SK-N-SH (cell line): Measurements from ENCODE around the gene PRKN. TPM values are rescaled to one million over a fixed set of nuclear protein-coding genes. Genes with fewer than 3 reads are reported as not detected.

Source experiments
- CTCF ChIA-PET: fragments of 300-600, 350-600 bp; formaldehyde crosslinking; extraction: SDS; loops from one replicate; lab custom pipeline; 2021; lab: Yijun Ruan, JAX
- POLR2A ChIA-PET: fragments of 350-600 bp; sonication (Branson Sonifier 250); formaldehyde crosslinking; extraction: SDS; loops from one replicate; lab custom pipeline; 2020; ENCODE audit warnings: antibody characterized with exemption, inconsistent platforms; lab: Yijun Ruan, JAX
- DNase-seq: peaks from one replicate; pipeline ENCODE4 v3.0.0; 2012
- H2AFZ ChIP-seq: fragments of 200-600 bp; sonication (generic); 2 replicates; pipeline ENCODE4 v1.8.1; 2016; ENCODE audit warnings: antibody characterized with exemption, mild to moderate bottlenecking, low read depth
- H3F3A ChIP-seq: fragments of 200-600 bp; sonication (generic); replicated peaks from 2 replicates; pipeline ENCODE3; 2016; ENCODE audit warnings: antibody characterized with exemption, mild to moderate bottlenecking; ENCODE audit not compliant: insufficient read depth
- H3K27ac ChIP-seq, 2 experiments: fragments of 200-500 bp in 1 of 2; fragments of 200-600 bp in 1 of 2; sonication (Bioruptor generic) in 1 of 2; sonication (generic), shearing (Covaris generic) in 1 of 2; 2 replicates each; pipeline versions ENCODE4 v1.5.1 to v1.6.1; 2014 to 2016; ENCODE audit warnings: low read depth in 2 of 2, inconsistent platforms in 1 of 2, low read length in 1 of 2, mild to moderate bottlenecking in 1 of 2, mixed read lengths in 1 of 2
- H3K27me3 ChIP-seq: fragments of 200-600 bp; sonication (generic), shearing (Covaris generic); 2 replicates; pipeline ENCODE4 v1.6.1; 2016; ENCODE audit warnings: mixed run types; ENCODE audit not compliant: insufficient read depth
- H3K36me3 ChIP-seq, 2 experiments: fragments of 200-500 bp in 1 of 2; fragments of 200-600 bp in 1 of 2; sonication (Bioruptor generic) in 1 of 2; sonication (generic) in 1 of 2; replicated peaks in 1 of 2; 2 replicates each; pipeline versions ENCODE3 to v1.5.1; 2014 to 2016; ENCODE audit warnings: low read length in 1 of 2, mild to moderate bottlenecking in 1 of 2; ENCODE audit not compliant: insufficient read depth in 2 of 2, control insufficient read depth in 1 of 2
- H3K4me1 ChIP-seq, 2 experiments: fragments of 200-500 bp in 1 of 2; fragments of 200-600 bp in 1 of 2; sonication (Bioruptor generic) in 1 of 2; sonication (generic), shearing (Covaris generic) in 1 of 2; 2 replicates each; pipeline versions ENCODE4 v1.5.1 to v1.6.1; 2014 to 2016; ENCODE audit warnings: low read depth in 1 of 2, low read length in 1 of 2, mixed run types in 1 of 2; ENCODE audit not compliant: insufficient read depth in 2 of 2, control insufficient read depth in 1 of 2
- H3K4me2 ChIP-seq: fragments of 200-600 bp; sonication (generic), shearing (Covaris generic); 2 replicates; pipeline ENCODE4 v1.6.1; 2017; ENCODE audit warnings: mixed run types
- H3K4me3 ChIP-seq, 2 experiments: fragments of 200-500 bp in 1 of 2; fragments of 200-600 bp in 1 of 2; sonication (Bioruptor generic) in 1 of 2; sonication (generic), shearing (Covaris generic) in 1 of 2; 2 replicates each; pipeline versions ENCODE4 v1.5.1 to v1.8.1; 2014 to 2016; ENCODE audit warnings: low read depth in 2 of 2, inconsistent platforms in 1 of 2, low read length in 1 of 2, mild to moderate bottlenecking in 1 of 2, mixed read lengths in 1 of 2, moderate library complexity in 1 of 2
- H3K79me2 ChIP-seq: fragments of 200-600 bp; sonication (generic); 2 replicates; pipeline ENCODE4 v1.8.1; 2017; ENCODE audit warnings: mild to moderate bottlenecking; ENCODE audit not compliant: insufficient read depth
- H3K9ac ChIP-seq: fragments of 200-600 bp; sonication (generic); 2 replicates; pipeline ENCODE4 v1.6.1; 2017; ENCODE audit warnings: mixed run types
- H3K9me2 ChIP-seq: fragments of 200-600 bp; sonication (generic); 2 replicates; pipeline ENCODE4 v1.6.1; 2017; ENCODE audit warnings: mixed run types
- H3K9me3 ChIP-seq: fragments of 200-600 bp; sonication (generic); 2 replicates; pipeline ENCODE4 v1.6.1; 2017; ENCODE audit warnings: mixed run types, mild to moderate bottlenecking, moderate library complexity
- H4K20me1 ChIP-seq: fragments of 200-600 bp; sonication (generic); 2 replicates; pipeline ENCODE4 v1.6.1; 2017; ENCODE audit warnings: mild to moderate bottlenecking, mixed run types; ENCODE audit not compliant: insufficient read depth
- FOSL2 ChIP-seq: IDR thresholded peaks from 2 replicates; pipeline ENCODE4 v1.4.0; 2012; ENCODE audit warnings: low read depth, mild to moderate bottlenecking, moderate library complexity, borderline replicate concordance
- FOXM1 ChIP-seq: IDR thresholded peaks from 2 replicates; pipeline ENCODE4 v1.4.0; 2012; ENCODE audit warnings: low read depth, mild to moderate bottlenecking
- GABPA ChIP-seq: IDR thresholded peaks from 2 replicates; pipeline ENCODE4 v1.4.0; 2012; ENCODE audit warnings: low read depth, mild to moderate bottlenecking
- JUND ChIP-seq: IDR thresholded peaks from 2 replicates; pipeline ENCODE4 v1.4.0; 2012
- MEF2A ChIP-seq: IDR thresholded peaks from 2 replicates; pipeline ENCODE4 v1.4.0; 2012; ENCODE audit warnings: low read depth, borderline replicate concordance
- MXI1 ChIP-seq: IDR thresholded peaks from 2 replicates; pipeline ENCODE4 v1.6.1; 2012; ENCODE audit warnings: mild to moderate bottlenecking, low read depth, low read length, improper control_type of control experiment
- NFIC ChIP-seq: IDR thresholded peaks from 2 replicates; pipeline ENCODE4 v1.4.0; 2012; ENCODE audit warnings: borderline replicate concordance
- RAD21 ChIP-seq: IDR thresholded peaks from 2 replicates; pipeline ENCODE4 v1.6.1; 2012; ENCODE audit warnings: mild to moderate bottlenecking, low read length
- RXRA ChIP-seq: IDR thresholded peaks from 2 replicates; pipeline ENCODE4 v1.4.0; 2012; ENCODE audit warnings: low read depth, mild to moderate bottlenecking, borderline replicate concordance
- TCF12 ChIP-seq: IDR thresholded peaks from 2 replicates; pipeline ENCODE4 v1.4.0; 2012
- WGBS: methylation state at CpG from one replicate; pipeline ENCODE4 v1.1.6; 2017; ENCODE audit warnings: low lambda C conversion rate; 5-methylcytosine and 5-hydroxymethylcytosine counted together
- polyA plus RNA-seq, 3 experiments: library from polyadenylated mRNA; depleted of rRNA; stranded (reverse); fragments of >200 nt; gene quantifications; 2 replicates each; pipeline ENCODE4 v1.2.3, GENCODE V29; 2012
- TF ChIP-seq, protein P1 (sequence below): IDR thresholded peaks from 2 replicates; pipeline ENCODE4 v1.6.1; 2012; ENCODE audit warnings: mild to moderate bottlenecking, low read depth, low read length, moderate library complexity
- TF ChIP-seq, protein P2 (sequence below): IDR thresholded peaks from 2 replicates; pipeline ENCODE4 v1.4.0; 2012; ENCODE audit warnings: low read depth, borderline replicate concordance
- TF ChIP-seq, protein P3 (sequence below): fragments of 150-350 bp; IDR thresholded peaks from 2 replicates; pipeline ENCODE4 v1.6.1; 2017; ENCODE audit warnings: antibody characterized with exemption, low read length, low read depth, borderline replicate concordance
- TF ChIP-seq, protein P4 (sequence below): IDR thresholded peaks from 2 replicates; pipeline ENCODE4 v1.4.0; 2012; ENCODE audit warnings: low read depth, borderline replicate concordance

Gene PRKN
- polyA plus RNA-seq, 1 of the 3 experiments (the other 2 are of a cell fraction), result 0.76 TPM

DNA sequence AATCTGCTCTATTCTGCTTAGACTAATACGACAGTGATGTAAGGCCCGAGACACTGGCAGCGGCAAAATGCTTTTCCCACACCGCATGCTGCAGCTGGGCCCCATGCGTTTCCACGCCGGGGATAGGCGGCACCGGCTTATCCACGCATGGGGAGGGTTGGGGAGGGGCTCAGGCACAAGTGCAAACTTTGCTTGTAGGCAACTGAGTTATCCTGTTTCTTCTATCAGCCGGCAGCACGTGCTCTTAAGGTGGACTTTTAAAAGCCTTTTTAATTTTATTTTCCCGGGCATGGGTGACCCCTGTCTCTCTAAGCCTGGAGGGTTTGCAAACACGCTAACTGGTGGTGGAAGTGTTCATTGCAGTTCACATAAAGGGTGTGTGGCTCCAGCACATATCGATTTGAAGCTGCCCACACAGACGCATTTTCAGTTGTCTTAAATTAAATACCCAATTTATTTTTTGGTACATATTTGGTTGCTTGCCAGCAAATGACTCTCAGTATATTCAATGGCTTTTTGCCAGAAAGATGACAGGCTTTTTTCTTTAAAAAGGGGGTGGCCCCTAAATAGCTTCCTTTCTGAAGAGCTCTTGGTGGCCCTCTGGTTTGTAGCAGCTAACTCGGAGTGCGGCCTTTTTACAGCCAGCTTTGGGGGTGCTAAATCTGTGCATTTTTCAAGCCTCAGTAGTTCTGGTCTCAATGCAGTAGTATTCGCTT lies 891.9 kb downstream of the PRKN start:
- ChIA-PET POLR2A (no interaction called here), CTCF (interaction anchor here (0.6 to 0.8 kb wide), 3 partner anchors 90 to 441 kb away, joined by 3 to 6 read pairs (median 4); no protein-coding TSS in a partner anchor)
- no peak overlapping the region for H3K4me3 ChIP-seq
- H2AFZ ChIP-seq, result no peak overlapping the region
- WGBS, result 77% methylated on average over 19 of the region's 19 CpGs
- DNase-seq, result peak; percentile 36
- no peaks in the 10 kb centered on the region for H3K36me3 ChIP-seq
- no peaks in the 10 kb centered on the region for H3K79me2 ChIP-seq
- H3K9me3 ChIP-seq, result no peaks in the 10 kb centered on the region
- no peak overlapping the region for H3K27ac ChIP-seq
- no peaks in the 10 kb centered on the region for H4K20me1 ChIP-seq
- H3K9ac ChIP-seq, result no peak overlapping the region
- TF ChIP-seq RAD21, result 0 out of 2 replicates have a peak, but pooled peaks have one; percentile 15
- TF ChIP-seq, protein P1, sequence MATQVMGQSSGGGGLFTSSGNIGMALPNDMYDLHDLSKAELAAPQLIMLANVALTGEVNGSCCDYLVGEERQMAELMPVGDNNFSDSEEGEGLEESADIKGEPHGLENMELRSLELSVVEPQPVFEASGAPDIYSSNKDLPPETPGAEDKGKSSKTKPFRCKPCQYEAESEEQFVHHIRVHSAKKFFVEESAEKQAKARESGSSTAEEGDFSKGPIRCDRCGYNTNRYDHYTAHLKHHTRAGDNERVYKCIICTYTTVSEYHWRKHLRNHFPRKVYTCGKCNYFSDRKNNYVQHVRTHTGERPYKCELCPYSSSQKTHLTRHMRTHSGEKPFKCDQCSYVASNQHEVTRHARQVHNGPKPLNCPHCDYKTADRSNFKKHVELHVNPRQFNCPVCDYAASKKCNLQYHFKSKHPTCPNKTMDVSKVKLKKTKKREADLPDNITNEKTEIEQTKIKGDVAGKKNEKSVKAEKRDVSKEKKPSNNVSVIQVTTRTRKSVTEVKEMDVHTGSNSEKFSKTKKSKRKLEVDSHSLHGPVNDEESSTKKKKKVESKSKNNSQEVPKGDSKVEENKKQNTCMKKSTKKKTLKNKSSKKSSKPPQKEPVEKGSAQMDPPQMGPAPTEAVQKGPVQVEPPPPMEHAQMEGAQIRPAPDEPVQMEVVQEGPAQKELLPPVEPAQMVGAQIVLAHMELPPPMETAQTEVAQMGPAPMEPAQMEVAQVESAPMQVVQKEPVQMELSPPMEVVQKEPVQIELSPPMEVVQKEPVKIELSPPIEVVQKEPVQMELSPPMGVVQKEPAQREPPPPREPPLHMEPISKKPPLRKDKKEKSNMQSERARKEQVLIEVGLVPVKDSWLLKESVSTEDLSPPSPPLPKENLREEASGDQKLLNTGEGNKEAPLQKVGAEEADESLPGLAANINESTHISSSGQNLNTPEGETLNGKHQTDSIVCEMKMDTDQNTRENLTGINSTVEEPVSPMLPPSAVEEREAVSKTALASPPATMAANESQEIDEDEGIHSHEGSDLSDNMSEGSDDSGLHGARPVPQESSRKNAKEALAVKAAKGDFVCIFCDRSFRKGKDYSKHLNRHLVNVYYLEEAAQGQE, result no peak
- H3K4me2 ChIP-seq, result no peak overlapping the region
- H3K27me3 ChIP-seq, result no peaks in the 10 kb centered on the region
- no peaks in the 10 kb centered on the region for H3F3A ChIP-seq
- H3K4me1 ChIP-seq, result peaks cover 0 to 25% of the 10 kb centered on the region in 2 experiments; a peak in 2 of 4 replicates
- H3K9me2 ChIP-seq, result no peaks in the 10 kb centered on the region

DNA sequence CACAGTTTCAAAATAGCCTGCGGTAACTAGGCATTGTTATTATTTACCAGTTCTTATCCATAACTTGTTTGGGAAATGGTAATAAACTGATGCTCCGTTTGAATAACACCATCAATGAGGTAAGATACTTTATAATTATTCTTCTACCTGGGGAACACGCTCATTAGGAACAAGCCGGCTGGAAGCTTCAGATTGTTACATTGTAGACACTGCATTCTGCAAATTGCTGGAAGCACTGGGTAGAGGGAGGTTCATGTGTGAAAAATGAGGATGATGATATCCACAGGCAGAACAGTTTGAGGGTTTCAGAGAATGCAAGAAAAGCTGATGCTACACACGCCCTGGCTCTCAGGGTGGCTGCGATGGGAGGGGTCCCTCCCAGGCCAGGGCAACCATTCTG lies 893.1 kb downstream of the PRKN start:
- peaks cover 0 to 17% of the 10 kb centered on the region in 2 experiments; a peak in 2 of 4 replicates for H3K4me1 ChIP-seq
- WGBS, result 64% methylated on average over 6 of the region's 6 CpGs
- no peak for TF ChIP-seq JUND
- no peak for TF ChIP-seq NFIC
- no peak for TF ChIP-seq RXRA
- TF ChIP-seq, protein P1, result no peak
- no peak for TF ChIP-seq RAD21
- TF ChIP-seq FOSL2, result no peak
- TF ChIP-seq MXI1, result no peak
- TF ChIP-seq, protein P2, sequence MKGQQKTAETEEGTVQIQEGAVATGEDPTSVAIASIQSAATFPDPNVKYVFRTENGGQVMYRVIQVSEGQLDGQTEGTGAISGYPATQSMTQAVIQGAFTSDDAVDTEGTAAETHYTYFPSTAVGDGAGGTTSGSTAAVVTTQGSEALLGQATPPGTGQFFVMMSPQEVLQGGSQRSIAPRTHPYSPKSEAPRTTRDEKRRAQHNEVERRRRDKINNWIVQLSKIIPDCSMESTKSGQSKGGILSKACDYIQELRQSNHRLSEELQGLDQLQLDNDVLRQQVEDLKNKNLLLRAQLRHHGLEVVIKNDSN, result no peak
- TF ChIP-seq, protein P3, sequence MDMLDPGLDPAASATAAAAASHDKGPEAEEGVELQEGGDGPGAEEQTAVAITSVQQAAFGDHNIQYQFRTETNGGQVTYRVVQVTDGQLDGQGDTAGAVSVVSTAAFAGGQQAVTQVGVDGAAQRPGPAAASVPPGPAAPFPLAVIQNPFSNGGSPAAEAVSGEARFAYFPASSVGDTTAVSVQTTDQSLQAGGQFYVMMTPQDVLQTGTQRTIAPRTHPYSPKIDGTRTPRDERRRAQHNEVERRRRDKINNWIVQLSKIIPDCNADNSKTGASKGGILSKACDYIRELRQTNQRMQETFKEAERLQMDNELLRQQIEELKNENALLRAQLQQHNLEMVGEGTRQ, result no peak
- no peak for TF ChIP-seq MEF2A
- TF ChIP-seq TCF12, result no peak
- no peak for TF ChIP-seq GABPA
- TF ChIP-seq, protein P4, sequence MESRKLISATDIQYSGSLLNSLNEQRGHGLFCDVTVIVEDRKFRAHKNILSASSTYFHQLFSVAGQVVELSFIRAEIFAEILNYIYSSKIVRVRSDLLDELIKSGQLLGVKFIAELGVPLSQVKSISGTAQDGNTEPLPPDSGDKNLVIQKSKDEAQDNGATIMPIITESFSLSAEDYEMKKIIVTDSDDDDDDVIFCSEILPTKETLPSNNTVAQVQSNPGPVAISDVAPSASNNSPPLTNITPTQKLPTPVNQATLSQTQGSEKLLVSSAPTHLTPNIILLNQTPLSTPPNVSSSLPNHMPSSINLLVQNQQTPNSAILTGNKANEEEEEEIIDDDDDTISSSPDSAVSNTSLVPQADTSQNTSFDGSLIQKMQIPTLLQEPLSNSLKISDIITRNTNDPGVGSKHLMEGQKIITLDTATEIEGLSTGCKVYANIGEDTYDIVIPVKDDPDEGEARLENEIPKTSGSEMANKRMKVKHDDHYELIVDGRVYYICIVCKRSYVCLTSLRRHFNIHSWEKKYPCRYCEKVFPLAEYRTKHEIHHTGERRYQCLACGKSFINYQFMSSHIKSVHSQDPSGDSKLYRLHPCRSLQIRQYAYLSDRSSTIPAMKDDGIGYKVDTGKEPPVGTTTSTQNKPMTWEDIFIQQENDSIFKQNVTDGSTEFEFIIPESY, result no peak
- TF ChIP-seq FOXM1, result no peak

More for the DNA sequence above, 893.1 kb downstream of the PRKN start:
- Histone ChIP-seq H3K4me3 (no peak overlapping the region), H3K4me2 (no peak overlapping the region), H3K27ac (no peak overlapping the region), H3K9me3 (no peaks in the 10 kb centered on the region), H3K27me3 (no peaks in the 10 kb centered on the region), H4K20me1 (no peaks in the 10 kb centered on the region), H3K9me2 (no peaks in the 10 kb centered on the region), H3K9ac (no peak overlapping the region), H3K36me3 (no peaks in the 10 kb centered on the region), H2AFZ (no peak overlapping the region), H3K79me2 (no peaks in the 10 kb centered on the region), H3F3A (no peaks in the 10 kb centered on the region)
- CTCF ChIA-PET, result interaction anchor here (0.8 kb wide), 1 partner anchor 8 kb away, joined by 3 read pairs; no protein-coding TSS in a partner anchor
- DNase-seq, result no peak
- POLR2A ChIA-PET, result no interaction called here
